ENCODE data around the gene RNF130.
A peak's percentile ranks its signal among the peaks of the same experiment; 100 is the strongest.

RNF130 gene

GRCh38 chr5:180069589-180070247 lies 1.8 kb downstream of the RNF130 start:
- CTCF ChIA-PET: interaction anchor here (1.0 kb wide), 1 partner anchor 22 kb away, joined by 3 read pairs; no protein-coding TSS in a partner anchor
- H3K9me3 ChIP-seq (ENCODE audit: control insufficient read depth, insufficient read depth, low read depth, low read length): no peaks in the 10 kb centered on the region
- H3K4me3 ChIP-seq (ENCODE audit: low read depth, low read length): peak overlapping the region; percentile 86
- TF ChIP-seq, protein P1, sequence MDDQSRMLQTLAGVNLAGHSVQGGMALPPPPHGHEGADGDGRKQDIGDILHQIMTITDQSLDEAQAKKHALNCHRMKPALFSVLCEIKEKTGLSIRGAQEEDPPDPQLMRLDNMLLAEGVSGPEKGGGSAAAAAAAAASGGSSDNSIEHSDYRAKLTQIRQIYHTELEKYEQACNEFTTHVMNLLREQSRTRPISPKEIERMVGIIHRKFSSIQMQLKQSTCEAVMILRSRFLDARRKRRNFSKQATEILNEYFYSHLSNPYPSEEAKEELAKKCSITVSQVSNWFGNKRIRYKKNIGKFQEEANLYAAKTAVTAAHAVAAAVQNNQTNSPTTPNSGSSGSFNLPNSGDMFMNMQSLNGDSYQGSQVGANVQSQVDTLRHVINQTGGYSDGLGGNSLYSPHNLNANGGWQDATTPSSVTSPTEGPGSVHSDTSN (CRISPR knock-in tag; IDR thresholded peaks at IDR 0.05): no peak
- TF ChIP-seq ZNF600 (tag by site-specific recombination; IDR thresholded peaks at IDR 0.05) (peak; percentile 78), ZNF76 (tag by site-specific recombination; IDR thresholded peaks at IDR 0.05; ENCODE audit: borderline replicate concordance, low read depth) (no peak), ZNF660 (tag by site-specific recombination; IDR thresholded peaks at IDR 0.05) (0 out of 2 replicates have a peak, but pooled peaks have one; percentile 40), ZNF341 (tag by site-specific recombination; IDR thresholded peaks at IDR 0.05; ENCODE audit: low read depth) (no peak), FEZF1 (tag by site-specific recombination; IDR thresholded peaks at IDR 0.05) (peak; percentile 90), PRDM10 (tag by site-specific recombination; IDR thresholded peaks at IDR 0.05) (0 out of 2 replicates have a peak, but pooled peaks have one; percentile 46), ZNF549 (tag by site-specific recombination; IDR thresholded peaks at IDR 0.05) (no peak), ZNF335 (tag by site-specific recombination; conservative IDR thresholded peaks at IDR 0.05) (peak; percentile 8; the same call in 1 of the 2 replicates), ZNF571 (tag by site-specific recombination; IDR thresholded peaks at IDR 0.05) (no peak), ZNF596 (tag by site-specific recombination; IDR thresholded peaks at IDR 0.05) (no peak), ZNF791 (tag by site-specific recombination; IDR thresholded peaks at IDR 0.05) (no peak), ZNF629 (tag by site-specific recombination; IDR thresholded peaks at IDR 0.05) (peak; percentile 34; the same call in 1 of the 2 replicates), SP7 (tag by site-specific recombination; IDR thresholded peaks at IDR 0.05) (0 out of 2 replicates have a peak, but pooled peaks have one; percentile 27), ZBTB20 (tag by site-specific recombination; IDR thresholded peaks at IDR 0.05) (0 out of 2 replicates have a peak, but pooled peaks have one; percentile 45), ZNF366 (tag by site-specific recombination; conservative IDR thresholded peaks at IDR 0.05) (peak; percentile 31; the same call in 1 of the 2 replicates), ZNF561 (tag by site-specific recombination; IDR thresholded peaks at IDR 0.05; ENCODE audit: borderline replicate concordance) (0 out of 2 replicates have a peak, but pooled peaks have one; percentile 13), ZNF18 (tag by site-specific recombination; IDR thresholded peaks at IDR 0.05) (0 out of 2 replicates have a peak, but pooled peaks have one; percentile 4), ZBTB17 (tag by site-specific recombination; IDR thresholded peaks at IDR 0.05) (peak; percentile 67), SCRT1 (tag by site-specific recombination; IDR thresholded peaks at IDR 0.05; ENCODE audit: borderline replicate concordance) (peak; percentile 84; the same call in 1 of the 2 replicates), TSHZ1 (tag by site-specific recombination; IDR thresholded peaks at IDR 0.05; ENCODE audit: borderline replicate concordance) (no peak), SCRT2 (tag by site-specific recombination; IDR thresholded peaks at IDR 0.05) (peak; percentile 97), ZNF350 (tag by site-specific recombination; IDR thresholded peaks at IDR 0.05) (no peak), MZF1 (tag by site-specific recombination; IDR thresholded peaks at IDR 0.05; ENCODE audit: borderline replicate concordance) (peak; percentile 68; the same call in 1 of the 2 replicates)
- TF ChIP-seq, protein P2, sequence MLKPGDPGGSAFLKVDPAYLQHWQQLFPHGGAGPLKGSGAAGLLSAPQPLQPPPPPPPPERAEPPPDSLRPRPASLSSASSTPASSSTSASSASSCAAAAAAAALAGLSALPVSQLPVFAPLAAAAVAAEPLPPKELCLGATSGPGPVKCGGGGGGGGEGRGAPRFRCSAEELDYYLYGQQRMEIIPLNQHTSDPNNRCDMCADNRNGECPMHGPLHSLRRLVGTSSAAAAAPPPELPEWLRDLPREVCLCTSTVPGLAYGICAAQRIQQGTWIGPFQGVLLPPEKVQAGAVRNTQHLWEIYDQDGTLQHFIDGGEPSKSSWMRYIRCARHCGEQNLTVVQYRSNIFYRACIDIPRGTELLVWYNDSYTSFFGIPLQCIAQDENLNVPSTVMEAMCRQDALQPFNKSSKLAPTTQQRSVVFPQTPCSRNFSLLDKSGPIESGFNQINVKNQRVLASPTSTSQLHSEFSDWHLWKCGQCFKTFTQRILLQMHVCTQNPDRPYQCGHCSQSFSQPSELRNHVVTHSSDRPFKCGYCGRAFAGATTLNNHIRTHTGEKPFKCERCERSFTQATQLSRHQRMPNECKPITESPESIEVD (tag by site-specific recombination; IDR thresholded peaks at IDR 0.05): peak; percentile 91
- H3K27ac ChIP-seq (ENCODE audit: extremely low read depth, low read depth, low read length): no peak overlapping the region
- H3K4me1 ChIP-seq (ENCODE audit: control insufficient read depth, insufficient read depth, low read length): 0 out of 2 replicates have a peak, but pooled peaks cover 4% of the 10 kb centered on the region
- POLR2A ChIA-PET: no interaction called here
- H3K36me3 ChIP-seq (ENCODE audit: control insufficient read depth in 2 of 2, insufficient read depth in 1 of 2, low read length in 2 of 2): no peaks in the 10 kb centered on the region

Measured in HEK293 (cell line).